ENCODE results near the gene CFAP74.

The CFAP74 gene

GRCh38 chr1:2045468-2046173 is 42.0 kb upstream of the CFAP74 start:
- H3K4me3 ChIP-seq (ENCODE audit: low read depth, low read length), result no peak overlapping the region
- TF ChIP-seq CTCF (IDR thresholded peaks at IDR 0.05; ENCODE audit: borderline replicate concordance, insufficient read depth, low read depth, low read length), result no peak

GRCh38 chr1:2044510-2045319 is 41.1 kb upstream of the CFAP74 start:
- H3K4me3 ChIP-seq (ENCODE audit: low read depth, low read length), result no peak overlapping the region

GRCh38 chr1:2043886-2044285 is 40.3 kb upstream of the CFAP74 start:
- no peak for TF ChIP-seq CTCF (IDR thresholded peaks at IDR 0.05; ENCODE audit: borderline replicate concordance, insufficient read depth, low read depth, low read length)
- H3K4me3 ChIP-seq (ENCODE audit: low read depth, low read length), result no peak overlapping the region

More at GRCh38 chr1:2044510-2045319, 41.1 kb upstream of the CFAP74 start:
- peak; percentile 89 for TF ChIP-seq CTCF (IDR thresholded peaks at IDR 0.05; ENCODE audit: borderline replicate concordance, insufficient read depth, low read depth, low read length)

- no peak overlapping the region for H3K4me3 ChIP-seq (ENCODE audit: low read depth, low read length)
- no peak for TF ChIP-seq CTCF (IDR thresholded peaks at IDR 0.05; ENCODE audit: borderline replicate concordance, insufficient read depth, low read depth, low read length)
Observed at GRCh38 chr1:2042830-2043773, 39.5 kb upstream of the CFAP74 start.

GRCh38 chr1:2041887-2042286 is 38.3 kb upstream of the CFAP74 start:
- no peak overlapping the region for H3K4me3 ChIP-seq (ENCODE audit: low read depth, low read length)
- no peak for TF ChIP-seq CTCF (IDR thresholded peaks at IDR 0.05; ENCODE audit: borderline replicate concordance, insufficient read depth, low read depth, low read length)

- no peak overlapping the region for H3K4me3 ChIP-seq (ENCODE audit: low read depth, low read length)
- no peak for TF ChIP-seq CTCF (IDR thresholded peaks at IDR 0.05; ENCODE audit: borderline replicate concordance, insufficient read depth, low read depth, low read length)
Observed at GRCh38 chr1:2041305-2041704, 37.7 kb upstream of the CFAP74 start.
